Retinal pigment epithelial cell (primary cell): ENCODE measurements around the gene CCDC169.
"Not testable (repeated sequence)": the region's sequence is repeated elsewhere in the genome, so short reads cannot be mapped to it uniquely, and the experiment has no call there.

Experiments used
- DNase-seq: peaks from one replicate; pipeline ENCODE4 v3.0.0-alpha.2; 2010; ENCODE audit warnings: low read depth
- H3K4me3 ChIP-seq: 2 replicates; pipeline ENCODE4 v1.5.1; 2011; ENCODE audit warnings: mild to moderate bottlenecking, low read length, control low read depth, moderate library complexity
- CTCF ChIP-seq: conservative IDR thresholded peaks from 2 replicates; pipeline ENCODE4 v1.5.1; 2011; ENCODE audit warnings: low read depth, low read length, control low read depth, inconsistent platforms

CCDC169 gene

GRCh38 chr13:36329361-36329760, 31.7 kb upstream of the CCDC169 start:
- no peak overlapping the region for H3K4me3 ChIP-seq
- no peak for TF ChIP-seq CTCF
- peak; percentile 40 for DNase-seq

- no peak for TF ChIP-seq CTCF
- no peak for DNase-seq
- no peak overlapping the region for H3K4me3 ChIP-seq
These were observed 31.2 kb upstream of the CCDC169 start for GRCh38 chr13:36328821-36329220.

GRCh38 chr13:36325912-36326311, 28.3 kb upstream of the CCDC169 start:
- H3K4me3 ChIP-seq, result no peak overlapping the region
- no peak for TF ChIP-seq CTCF
- no peak for DNase-seq

- H3K4me3 ChIP-seq, DNase-seq: not testable (repeated sequence)
These were observed 27.3 kb upstream of the CCDC169 start for GRCh38 chr13:36324881-36325280.

- DNase-seq, result no peak
- no peak for TF ChIP-seq CTCF
- H3K4me3 ChIP-seq, result no peak overlapping the region
These were observed 26.4 kb upstream of the CCDC169 start for GRCh38 chr13:36323951-36324566.

GRCh38 chr13:36323408-36323807, 25.8 kb upstream of the CCDC169 start:
- no peak for TF ChIP-seq CTCF
- H3K4me3 ChIP-seq, result no peak overlapping the region
- DNase-seq, result no peak

GRCh38 chr13:36319793-36320192, 22.2 kb upstream of the CCDC169 start:
- not testable (repeated sequence) for DNase-seq, H3K4me3 ChIP-seq

- no peak overlapping the region for H3K4me3 ChIP-seq
- no peak for TF ChIP-seq CTCF
- DNase-seq, result no peak
These were observed 15.7 kb upstream of the CCDC169 start for GRCh38 chr13:36313047-36313969.
